ENCODE results near the gene EDIL3. TPM values are rescaled to one million over a fixed set of nuclear protein-coding genes. Genes with fewer than 3 reads are reported as not detected.

EDIL3 gene
- total and polyA plus RNA-seq, 10 of the 15 experiments (the other 5 are each of a cell fraction or from before 2014, with no cell fraction given) = 0.01 to 0.62 (median 0.20) TPM

GRCh38 chr5:84113246-84114105 lies 271.2 kb downstream of the EDIL3 start (continued):
- no peak for TF ChIP-seq PRDM15 (CRISPR knock-in tag; IDR thresholded peaks at IDR 0.05)
- no peak for TF ChIP-seq FOXK2 (IDR thresholded peaks at IDR 0.05)
- no peak for TF ChIP-seq FOXM1 (IDR thresholded peaks at IDR 0.05; ENCODE audit: low read depth, low read length)
- no peak for TF ChIP-seq MEF2A (IDR thresholded peaks at IDR 0.05; ENCODE audit: insufficient read depth, low read depth, low read length)
- no peak for TF ChIP-seq CEBPB (IDR thresholded peaks at IDR 0.05; ENCODE audit: borderline replicate concordance in 1 of 2, low read depth in 2 of 2, low read length in 2 of 2)
- no peak for TF ChIP-seq SIX5 (IDR thresholded peaks at IDR 0.05; ENCODE audit: low read depth, low read length, severe bottlenecking)
- no peak for TF ChIP-seq NBN (IDR thresholded peaks at IDR 0.05)
- TF ChIP-seq HDAC6 (IDR thresholded peaks at IDR 0.05; ENCODE audit: unreplicated experiment) = no peak
- TF ChIP-seq SREBF1 (IDR thresholded peaks at IDR 0.05; ENCODE audit: low read length) = no peak
- no peak for TF ChIP-seq BACH1 (IDR thresholded peaks at IDR 0.05; ENCODE audit: borderline replicate concordance)
